HL-60 (cell line): ENCODE data around the gene EPN1.
A peak's percentile ranks its signal among the peaks of the same experiment; 100 is the strongest.

ENCODE experiments used
- DNase-seq, 2 experiments: peaks; one replicate each; pipeline ENCODE4 v3.0.0-alpha.2; 2010 to 2020; ENCODE audit warnings: low read depth in 1 of 2, low spot score in 1 of 2
- H3K27ac ChIP-seq: fragments of 250-450 bp; sonication (Bioruptor Pico); replicated peaks from 2 replicates; pipeline ENCODE4 v1.5.1; 2020; ENCODE audit warnings: mild to moderate bottlenecking, moderate library complexity
- H3K27me3 ChIP-seq: fragments of 250-450 bp; sonication (Bioruptor Pico); 2 replicates; pipeline ENCODE4 v1.5.1; 2021; ENCODE audit warnings: mild to moderate bottlenecking, moderate library complexity; ENCODE audit not compliant: insufficient read depth, poor library complexity, severe bottlenecking
- H3K4me3 ChIP-seq: replicated peaks from 2 replicates; pipeline ENCODE4 v1.5.1; 2011; ENCODE audit warnings: mild to moderate bottlenecking, control low read depth, low read length; ENCODE audit not compliant: insufficient read depth
- CTCF ChIP-seq: IDR thresholded peaks from one replicate; pipeline ENCODE4 v1.5.1; 2011; ENCODE audit warnings: low read length, control low read depth, inconsistent platforms; ENCODE audit not compliant: insufficient read depth
- GABPA ChIP-seq: IDR thresholded peaks from 2 replicates; pipeline ENCODE4 v1.6.1; 2012; ENCODE audit warnings: low read depth
- POLR2AphosphoS5 ChIP-seq: IDR thresholded peaks from 2 replicates; pipeline ENCODE4 v1.6.1; 2012; ENCODE audit warnings: low read depth
- SPI1 ChIP-seq: IDR thresholded peaks from 2 replicates; pipeline ENCODE4 v1.6.1; 2012; ENCODE audit warnings: low read depth, mild to moderate bottlenecking, borderline replicate concordance
- TF ChIP-seq, protein P1 (sequence below): IDR thresholded peaks from 2 replicates; pipeline ENCODE4 v1.6.1; 2012; ENCODE audit warnings: low read depth; ENCODE audit not compliant: insufficient replicate concordance

Gene EPN1

GRCh38 chr19:55643887-55644176 is 31.2 kb upstream of the EPN1 start:
- no peak for TF ChIP-seq CTCF
- TF ChIP-seq GABPA = no peak
- TF ChIP-seq, protein P1, sequence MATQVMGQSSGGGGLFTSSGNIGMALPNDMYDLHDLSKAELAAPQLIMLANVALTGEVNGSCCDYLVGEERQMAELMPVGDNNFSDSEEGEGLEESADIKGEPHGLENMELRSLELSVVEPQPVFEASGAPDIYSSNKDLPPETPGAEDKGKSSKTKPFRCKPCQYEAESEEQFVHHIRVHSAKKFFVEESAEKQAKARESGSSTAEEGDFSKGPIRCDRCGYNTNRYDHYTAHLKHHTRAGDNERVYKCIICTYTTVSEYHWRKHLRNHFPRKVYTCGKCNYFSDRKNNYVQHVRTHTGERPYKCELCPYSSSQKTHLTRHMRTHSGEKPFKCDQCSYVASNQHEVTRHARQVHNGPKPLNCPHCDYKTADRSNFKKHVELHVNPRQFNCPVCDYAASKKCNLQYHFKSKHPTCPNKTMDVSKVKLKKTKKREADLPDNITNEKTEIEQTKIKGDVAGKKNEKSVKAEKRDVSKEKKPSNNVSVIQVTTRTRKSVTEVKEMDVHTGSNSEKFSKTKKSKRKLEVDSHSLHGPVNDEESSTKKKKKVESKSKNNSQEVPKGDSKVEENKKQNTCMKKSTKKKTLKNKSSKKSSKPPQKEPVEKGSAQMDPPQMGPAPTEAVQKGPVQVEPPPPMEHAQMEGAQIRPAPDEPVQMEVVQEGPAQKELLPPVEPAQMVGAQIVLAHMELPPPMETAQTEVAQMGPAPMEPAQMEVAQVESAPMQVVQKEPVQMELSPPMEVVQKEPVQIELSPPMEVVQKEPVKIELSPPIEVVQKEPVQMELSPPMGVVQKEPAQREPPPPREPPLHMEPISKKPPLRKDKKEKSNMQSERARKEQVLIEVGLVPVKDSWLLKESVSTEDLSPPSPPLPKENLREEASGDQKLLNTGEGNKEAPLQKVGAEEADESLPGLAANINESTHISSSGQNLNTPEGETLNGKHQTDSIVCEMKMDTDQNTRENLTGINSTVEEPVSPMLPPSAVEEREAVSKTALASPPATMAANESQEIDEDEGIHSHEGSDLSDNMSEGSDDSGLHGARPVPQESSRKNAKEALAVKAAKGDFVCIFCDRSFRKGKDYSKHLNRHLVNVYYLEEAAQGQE = no peak
- Histone ChIP-seq H3K27ac (peak overlapping the region; percentile 79), H3K4me3 (peak overlapping the region; percentile 91), H3K27me3 (no peaks in the 10 kb centered on the region)
- no peak for DNase-seq

GRCh38 chr19:55644191-55644833 is 30.7 kb upstream of the EPN1 start:
- TF ChIP-seq GABPA = no peak
- no peak for TF ChIP-seq POLR2AphosphoS5

GRCh38 chr19:55644842-55645511 is 30.0 kb upstream of the EPN1 start:
- TF ChIP-seq POLR2AphosphoS5 (no peak), GABPA (no peak)
- TF ChIP-seq, protein P1 = no peak
- H3K4me3 ChIP-seq = no peak overlapping the region
- no peak for DNase-seq
- no peaks in the 10 kb centered on the region for H3K27me3 ChIP-seq
- H3K27ac ChIP-seq = no peak overlapping the region

More at GRCh38 chr19:55644191-55644833, 30.7 kb upstream of the EPN1 start:
- peak overlapping the region; percentile 79 for H3K27ac ChIP-seq
- H3K27me3 ChIP-seq = no peaks in the 10 kb centered on the region
- DNase-seq = no peak
- peak overlapping the region; percentile 91 for H3K4me3 ChIP-seq

DNA sequence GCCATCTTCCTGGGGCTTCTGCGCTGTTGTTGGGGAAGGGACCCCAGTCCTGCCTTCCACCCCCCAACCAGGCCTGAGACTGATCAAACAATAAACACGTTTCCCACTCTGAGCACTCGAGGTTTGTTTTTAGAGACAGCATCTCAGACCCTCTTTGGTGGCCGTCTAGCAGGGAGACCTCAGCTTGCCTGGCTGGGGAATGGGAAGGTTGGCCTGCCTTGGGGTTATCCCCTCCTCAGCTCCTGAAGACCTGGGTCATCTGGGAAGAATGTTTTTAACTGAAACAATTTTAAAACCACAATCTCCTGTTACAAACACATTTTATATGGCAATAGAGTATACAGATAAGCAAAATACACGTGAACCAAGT is 29.5 kb upstream of the EPN1 start:
- Histone ChIP-seq H3K27me3 (no peaks in the 10 kb centered on the region), H3K27ac (no peak overlapping the region), H3K4me3 (no peak overlapping the region)
- TF ChIP-seq CTCF (no peak), SPI1 (no peak), GABPA (no peak), POLR2AphosphoS5 (no peak)
- TF ChIP-seq, protein P1 = no peak
- no peak for DNase-seq
